GM18505 (cell line): Measurements from ENCODE around the gene RORB.

Experiments used
- ATAC-seq: cut with Tn5 transposase; IDR thresholded peaks from one replicate; pipeline ENCODE4 v1.9.1; 2021; ENCODE audit not compliant: unreplicated experiment
- POLR2A ChIP-seq: IDR thresholded peaks from 4 replicates; pipeline ENCODE4 v1.6.1; 2011; ENCODE audit warnings: borderline replicate concordance; ENCODE audit not compliant: insufficient read depth, insufficient read length; ENCODE audit errors: extremely low read depth

The RORB gene

GRCh38 chr9:74666625-74667316 is 169.6 kb downstream of the RORB start:
- no peak for ATAC-seq
- no peak for TF ChIP-seq POLR2A

DNA sequence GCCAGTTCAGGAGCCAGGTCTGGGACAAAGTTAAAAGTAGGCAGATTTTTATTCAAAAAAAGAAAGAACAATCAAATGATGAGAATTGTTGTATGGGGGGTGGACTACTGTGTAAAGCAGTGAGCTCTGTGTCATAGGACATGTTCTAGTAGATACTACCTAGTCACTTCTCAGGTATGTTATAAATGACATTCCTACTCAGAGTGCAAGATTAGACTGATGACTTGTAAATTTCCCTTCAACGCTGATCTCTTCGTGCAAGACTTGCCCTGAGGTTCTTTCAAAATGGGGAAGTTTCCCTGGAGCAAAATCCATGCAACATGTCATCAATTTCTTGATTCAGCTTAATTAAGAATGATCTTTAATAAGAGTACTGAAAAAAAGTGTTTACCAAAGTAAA is 175.1 kb downstream of the RORB start:
- no peak for ATAC-seq
- no peak for TF ChIP-seq POLR2A

DNA sequence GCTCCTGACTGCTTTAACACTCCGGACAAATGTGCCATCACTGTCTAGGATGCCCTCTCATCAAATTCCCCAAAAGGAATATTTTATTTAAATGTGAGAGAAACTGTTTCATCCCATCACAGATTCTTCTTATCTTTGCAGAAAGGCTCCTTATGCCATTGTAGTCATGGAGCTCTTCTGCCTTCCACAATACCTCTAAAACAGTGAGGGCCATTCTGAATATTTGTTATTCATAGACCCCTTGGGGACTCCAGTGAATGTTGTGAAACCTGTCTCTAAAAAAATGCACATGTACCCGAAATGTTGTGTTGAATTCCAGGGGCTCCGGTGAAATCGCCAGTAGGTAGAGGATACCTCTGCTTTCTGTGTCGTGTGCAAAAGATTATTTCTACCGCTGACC is 176.9 kb downstream of the RORB start:
- ATAC-seq: no peak
- TF ChIP-seq POLR2A: no peak

- TF ChIP-seq POLR2A: no peak
- no peak for ATAC-seq
Measured at GRCh38 chr9:74681906-74682305, 184.8 kb downstream of the RORB start.

GRCh38 chr9:74683322-74683721 is 186.2 kb downstream of the RORB start:
- no peak for ATAC-seq
- no peak for TF ChIP-seq POLR2A

DNA sequence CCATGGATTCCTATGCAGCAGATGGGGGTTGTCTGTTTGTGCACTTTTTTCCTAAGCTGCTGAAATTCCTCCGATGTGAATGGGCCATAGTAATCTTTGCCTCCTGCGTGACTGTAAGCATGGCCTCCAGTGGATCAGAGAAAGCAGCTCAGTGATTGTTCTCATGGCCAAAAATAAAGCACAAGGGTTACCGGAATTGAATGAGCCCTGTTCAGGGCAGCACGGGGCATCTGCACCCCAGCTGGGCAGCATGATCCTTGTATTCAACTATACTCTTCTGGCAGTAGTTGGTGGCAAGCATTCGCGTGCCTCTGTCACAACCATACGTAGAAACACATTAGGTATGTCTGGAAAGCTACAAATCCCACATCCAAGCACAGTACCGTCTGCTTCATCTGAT is 193.9 kb downstream of the RORB start:
- no peak for ATAC-seq
- TF ChIP-seq POLR2A: no peak

- no peak for TF ChIP-seq POLR2A
- no peak for ATAC-seq
Measured at GRCh38 chr9:74696520-74696919, 199.4 kb downstream of the RORB start.

DNA sequence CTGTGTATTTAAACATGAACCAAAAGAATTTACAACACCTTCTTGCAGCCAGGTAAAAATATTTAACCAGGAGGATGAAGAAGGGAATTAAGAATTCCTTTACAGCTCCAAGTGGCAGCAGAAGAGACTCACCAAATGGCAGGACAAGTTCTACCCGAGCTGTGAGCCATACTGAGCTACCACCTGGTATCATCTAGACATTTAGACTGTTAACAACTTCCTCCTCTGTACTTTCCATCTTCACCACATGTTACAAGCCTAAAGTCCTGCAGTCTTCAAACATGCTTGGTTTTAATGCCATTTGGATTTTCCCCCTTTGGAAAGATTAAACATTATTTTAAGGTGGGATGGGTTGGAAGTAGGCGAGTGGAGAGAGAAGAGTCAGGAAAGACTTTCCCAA is 200.4 kb downstream of the RORB start:
- no peak for ATAC-seq
- TF ChIP-seq POLR2A: no peak

DNA sequence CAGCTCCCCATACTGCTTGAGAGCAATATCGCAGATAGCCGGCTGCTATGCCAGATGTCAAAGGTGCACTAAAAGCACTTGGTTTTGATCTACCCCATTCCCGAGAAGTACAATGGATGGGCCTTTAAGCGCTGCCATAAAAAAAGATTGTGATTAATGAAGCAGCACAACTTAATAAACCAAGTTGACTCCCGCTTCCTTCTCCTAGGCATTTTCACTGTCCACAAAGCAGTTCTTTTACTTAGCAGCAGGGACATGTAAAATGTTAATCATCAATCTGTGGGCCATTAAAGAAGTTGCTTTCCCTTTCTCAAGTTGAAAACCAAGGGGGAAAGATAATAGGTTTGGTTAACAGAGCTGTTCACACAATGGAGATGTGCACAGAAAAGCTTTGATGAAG is 214.2 kb downstream of the RORB start:
- no peak for TF ChIP-seq POLR2A
- no peak for ATAC-seq

DNA sequence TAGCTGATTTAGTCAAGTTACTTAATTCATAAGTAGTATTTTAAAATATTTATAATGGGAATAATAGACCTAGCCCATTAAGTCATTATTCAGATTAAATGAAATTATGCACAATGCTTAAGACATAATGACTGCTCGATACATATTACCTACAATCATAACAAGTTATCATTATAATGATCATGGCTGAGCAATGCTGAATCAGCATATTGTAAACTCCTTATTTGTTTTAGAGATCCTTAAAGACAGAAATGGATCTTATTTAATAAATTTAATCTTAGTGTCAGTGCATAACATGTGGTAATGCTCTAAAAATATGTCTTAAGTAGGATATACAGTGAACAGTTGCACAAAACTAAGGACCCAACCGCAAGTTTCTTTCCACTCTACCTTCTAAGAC is 221.6 kb downstream of the RORB start:
- no peak for TF ChIP-seq POLR2A

GRCh38 chr9:74719306-74719705 is 222.2 kb downstream of the RORB start:
- ATAC-seq: no peak
- no peak for TF ChIP-seq POLR2A

More for the DNA sequence above, 221.6 kb downstream of the RORB start:
- ATAC-seq: no peak

DNA sequence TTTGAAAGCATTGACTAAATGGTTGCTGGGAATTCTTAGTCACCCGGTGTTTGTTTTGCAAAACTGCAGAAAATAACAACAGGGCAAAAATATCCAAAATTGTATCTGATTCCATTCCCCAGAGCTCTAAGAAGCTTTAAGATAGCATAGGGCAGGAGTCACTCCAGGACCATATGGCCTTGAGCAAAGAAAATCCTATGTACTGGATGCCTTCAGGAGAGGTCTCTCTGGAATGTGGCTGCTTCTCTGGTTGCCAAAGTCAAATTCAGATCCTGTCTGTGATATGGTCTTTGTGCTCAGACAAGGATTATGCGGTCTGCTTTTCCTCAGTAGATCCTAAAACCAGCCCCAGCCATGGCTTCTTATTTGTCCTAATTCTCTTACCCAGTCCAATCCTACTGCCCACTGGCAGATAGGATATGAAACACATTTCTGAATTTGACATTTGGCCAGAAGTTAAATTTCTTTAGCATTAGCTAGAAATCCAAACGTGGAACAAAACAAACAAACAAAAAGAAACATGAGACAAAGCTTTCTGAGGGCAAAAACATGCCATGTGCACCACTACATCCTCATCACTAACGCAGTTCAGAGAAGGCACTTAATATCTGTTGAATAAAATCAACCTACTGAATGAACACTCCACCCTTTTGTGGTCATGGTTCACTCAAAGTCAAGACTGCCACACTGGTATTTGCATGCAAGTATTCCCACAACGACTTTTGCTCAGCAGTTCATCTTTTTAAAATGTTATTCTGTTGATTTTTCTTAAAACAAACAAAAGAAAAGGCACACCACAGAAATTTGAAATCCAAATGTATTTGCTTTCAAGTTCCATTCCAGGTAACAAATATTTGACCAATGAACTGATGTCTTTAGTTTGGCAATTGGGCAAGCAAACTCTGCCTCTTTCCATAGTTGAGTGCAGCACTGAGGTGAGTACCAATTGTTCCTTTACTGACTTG is 224.8 kb downstream of the RORB start:
- no peak for TF ChIP-seq POLR2A
- no peak for ATAC-seq

- no peak for TF ChIP-seq POLR2A
- ATAC-seq: no peak
Measured at GRCh38 chr9:74724317-74724716, 227.2 kb downstream of the RORB start.

DNA sequence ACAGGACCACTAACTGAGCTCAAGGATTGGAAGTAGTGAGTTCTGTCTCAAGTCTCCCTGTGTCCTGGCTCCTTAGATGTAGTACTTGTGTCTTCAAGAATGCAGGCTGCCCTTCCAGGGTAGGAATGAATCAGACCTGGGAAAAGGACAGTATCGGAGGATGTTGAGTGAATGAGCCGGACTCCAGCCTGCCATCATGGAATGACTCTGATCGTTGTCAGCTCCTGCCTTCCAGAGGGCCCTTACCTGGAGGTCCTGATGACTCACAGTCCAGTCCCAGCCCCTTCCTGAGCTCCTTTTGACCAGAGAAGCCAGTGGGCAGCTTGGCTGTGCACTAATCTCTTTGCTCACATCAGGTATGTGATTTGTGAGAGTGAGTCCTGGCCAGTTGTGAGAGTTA is 229.4 kb downstream of the RORB start:
- ATAC-seq: no peak
- TF ChIP-seq POLR2A: no peak
